ENCODE results near the gene SERPINE1. TPM values are rescaled to one million over a fixed set of nuclear protein-coding genes. Genes with fewer than 3 reads are reported as not detected.

Gene SERPINE1
- total RNA-seq, 1 experiment from 2014 or later = 119 TPM

Other genes with a start within 250 kb of the SERPINE1 start
- gene UFSP1, start 237.4 kb upstream of the SERPINE1 start, total RNA-seq (2014; rRNA removed; shearing (Covaris generic)) = 0.91 and 1.3 TPM in 2 replicates
- gene ACHE, start 231.2 kb upstream of the SERPINE1 start, total RNA-seq (2014; rRNA removed; shearing (Covaris generic)) = not detected in 2 replicates
- gene MUC3A, start 177.6 kb upstream of the SERPINE1 start, total RNA-seq (2014; rRNA removed; shearing (Covaris generic)) = not detected in 2 replicates
- gene MUC12, start 157.5 kb upstream of the SERPINE1 start, total RNA-seq (2014; rRNA removed; shearing (Covaris generic)) = 1.4 and 4.5 TPM in 2 replicates
- gene MUC17, start 107.0 kb upstream of the SERPINE1 start, total RNA-seq (2014; rRNA removed; shearing (Covaris generic)) = not detected in 2 replicates
- 4.2 and 11.9 TPM in 2 replicates for gene TRIM56, start 41.6 kb upstream of the SERPINE1 start, total RNA-seq (2014; rRNA removed; shearing (Covaris generic))
- gene AP1S1, start 27.4 kb downstream of the SERPINE1 start, total RNA-seq (2014; rRNA removed; shearing (Covaris generic)) = 97.2 and 106 TPM in 2 replicates
- 0.20 TPM in 1 of 2 replicates, not detected in the other for gene VGF, start 38.5 kb downstream of the SERPINE1 start, total RNA-seq (2014; rRNA removed; shearing (Covaris generic))
- gene NAT16, start 53.2 kb downstream of the SERPINE1 start, total RNA-seq (2014; rRNA removed; shearing (Covaris generic)) = 0.12 TPM in 1 of 2 replicates, not detected in the other
- not detected in 2 replicates for gene MOGAT3, start 73.9 kb downstream of the SERPINE1 start, total RNA-seq (2014; rRNA removed; shearing (Covaris generic))
- 69.0 and 129 TPM in 2 replicates for gene PLOD3, start 90.5 kb downstream of the SERPINE1 start, total RNA-seq (2014; rRNA removed; shearing (Covaris generic))
- gene ZNHIT1, start 91.1 kb downstream of the SERPINE1 start, total RNA-seq (2014; rRNA removed; shearing (Covaris generic)) = 110 and 134 TPM in 2 replicates
- gene CLDN15, start 110.7 kb downstream of the SERPINE1 start, total RNA-seq (2014; rRNA removed; shearing (Covaris generic)) = 1.7 and 3.2 TPM in 2 replicates
- 106 and 146 TPM in 2 replicates for gene FIS1, start 118.0 kb downstream of the SERPINE1 start, total RNA-seq (2014; rRNA removed; shearing (Covaris generic))
- gene IFT22, start 194.7 kb downstream of the SERPINE1 start, total RNA-seq (2014; rRNA removed; shearing (Covaris generic)) = 39.2 and 45.7 TPM in 2 replicates
- gene COL26A1, start 235.8 kb downstream of the SERPINE1 start, total RNA-seq (2014; rRNA removed; shearing (Covaris generic)) = 0.12 TPM in 1 of 2 replicates, not detected in the other